ENCODE data around the gene OR13H1. TPM values are rescaled to one million over a fixed set of nuclear protein-coding genes. Genes with fewer than 3 reads are reported as not detected.

Gene OR13H1
- total and polyA plus RNA-seq, 12 donors: not detected

DNA sequence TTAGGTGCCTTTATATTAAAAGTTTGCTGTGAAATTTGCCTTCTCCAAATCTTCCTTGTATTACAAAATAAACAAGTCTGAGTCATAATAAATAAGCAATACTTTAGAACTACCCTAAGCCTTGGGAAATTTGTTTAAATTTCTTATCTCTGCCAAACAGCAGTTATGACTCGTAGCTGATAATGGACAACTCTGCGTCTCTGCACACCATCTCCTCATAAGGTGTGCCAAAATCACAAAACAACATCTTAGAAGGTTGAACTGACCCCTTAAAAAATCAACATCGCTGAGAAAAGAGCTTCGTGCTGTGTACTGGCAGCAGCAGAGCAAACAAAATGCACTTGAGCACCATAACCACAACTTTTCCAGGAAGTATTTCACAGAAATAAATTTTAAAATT, 22.0 kb downstream of the OR13H1 start:
- H3K36me3 ChIP-seq: no peaks in the 10 kb centered on the region
- H3K9me3 ChIP-seq: no peaks in the 10 kb centered on the region
- H3K4me3 ChIP-seq: no peak overlapping the region
- intact Hi-C loops (cut with DNase I): no loop called here
- WGBS, 2 donors: 52 to 57% methylated on average over 4 of the region's 4 CpGs
- TF ChIP-seq, protein P1, sequence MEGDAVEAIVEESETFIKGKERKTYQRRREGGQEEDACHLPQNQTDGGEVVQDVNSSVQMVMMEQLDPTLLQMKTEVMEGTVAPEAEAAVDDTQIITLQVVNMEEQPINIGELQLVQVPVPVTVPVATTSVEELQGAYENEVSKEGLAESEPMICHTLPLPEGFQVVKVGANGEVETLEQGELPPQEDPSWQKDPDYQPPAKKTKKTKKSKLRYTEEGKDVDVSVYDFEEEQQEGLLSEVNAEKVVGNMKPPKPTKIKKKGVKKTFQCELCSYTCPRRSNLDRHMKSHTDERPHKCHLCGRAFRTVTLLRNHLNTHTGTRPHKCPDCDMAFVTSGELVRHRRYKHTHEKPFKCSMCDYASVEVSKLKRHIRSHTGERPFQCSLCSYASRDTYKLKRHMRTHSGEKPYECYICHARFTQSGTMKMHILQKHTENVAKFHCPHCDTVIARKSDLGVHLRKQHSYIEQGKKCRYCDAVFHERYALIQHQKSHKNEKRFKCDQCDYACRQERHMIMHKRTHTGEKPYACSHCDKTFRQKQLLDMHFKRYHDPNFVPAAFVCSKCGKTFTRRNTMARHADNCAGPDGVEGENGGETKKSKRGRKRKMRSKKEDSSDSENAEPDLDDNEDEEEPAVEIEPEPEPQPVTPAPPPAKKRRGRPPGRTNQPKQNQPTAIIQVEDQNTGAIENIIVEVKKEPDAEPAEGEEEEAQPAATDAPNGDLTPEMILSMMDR (IDR thresholded peaks at IDR 0.05): no peak
- DNase-seq (no peak), ATAC-seq (no peak)
- H3K4me1 ChIP-seq: no peaks in the 10 kb centered on the region
- H3K27me3 ChIP-seq: peaks cover 0 to 23% (median 0%) of the 10 kb centered on the region in 7 donors
- no peak overlapping the region for H3K27ac ChIP-seq

DNA sequence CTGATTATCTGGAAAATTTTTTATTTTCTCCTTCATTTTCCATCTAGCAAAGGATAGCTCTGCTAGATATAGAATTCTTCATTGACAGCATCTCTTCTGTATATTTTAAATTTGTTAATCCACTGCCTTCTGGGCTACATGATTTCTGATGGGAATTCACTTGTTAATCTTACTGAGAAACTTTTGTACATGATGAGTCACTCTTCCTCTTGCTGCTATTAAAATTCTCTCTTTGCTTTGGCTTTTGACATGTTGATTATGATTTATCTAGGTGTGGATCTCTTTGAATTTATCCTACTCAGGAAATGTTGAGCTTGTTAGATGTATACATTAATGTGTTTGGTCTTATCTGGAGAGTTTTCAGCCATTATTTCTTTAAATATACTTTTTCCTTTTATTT, 27.5 kb downstream of the OR13H1 start:
- TF ChIP-seq, protein P1 (IDR thresholded peaks at IDR 0.05): no peak
- H3K27ac ChIP-seq: no peak overlapping the region
- H3K4me1 ChIP-seq: no peaks in the 10 kb centered on the region
- no peak overlapping the region for H3K4me3 ChIP-seq
- intact Hi-C loops (cut with DNase I): no loop called here
- no peaks in the 10 kb centered on the region for H3K9me3 ChIP-seq
- ATAC-seq: no peak
- H3K36me3 ChIP-seq: no peaks in the 10 kb centered on the region
- no peak for DNase-seq
- peaks cover 0 to 62% (median 0%) of the 10 kb centered on the region in 7 donors for H3K27me3 ChIP-seq

DNA sequence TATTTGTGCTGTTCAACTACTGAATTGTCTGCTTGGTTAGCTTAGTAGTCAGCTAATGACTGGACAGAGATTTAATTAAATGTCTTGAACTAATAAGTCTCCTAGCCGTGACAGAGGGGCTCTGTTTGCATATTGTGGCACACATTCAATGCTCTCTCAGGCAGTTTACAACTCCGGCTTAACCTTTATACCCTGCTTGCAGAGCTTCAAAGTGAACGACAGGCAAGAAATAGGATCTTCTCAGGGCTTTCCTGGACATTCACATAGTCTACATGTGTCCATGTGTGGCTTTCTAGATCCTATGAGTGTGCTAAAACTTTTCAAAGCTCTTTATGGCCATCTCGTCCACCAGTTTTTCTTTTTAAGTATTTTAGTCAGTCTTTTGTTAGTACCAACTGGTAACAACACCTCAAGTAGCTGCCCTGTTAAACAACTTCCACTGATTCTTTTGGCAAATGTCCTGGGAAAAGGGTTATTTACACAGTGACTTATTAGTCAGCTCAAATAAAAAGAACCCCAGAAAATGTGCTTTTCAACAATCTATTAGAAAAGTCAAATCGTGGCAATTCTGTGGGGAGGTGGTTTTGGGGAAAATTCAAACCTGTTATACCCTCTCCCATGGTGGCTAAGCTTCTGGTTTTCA, 28.6 kb downstream of the OR13H1 start:
- H3K4me3 ChIP-seq: no peak overlapping the region
- intact Hi-C loops (cut with DNase I): no loop called here
- TF ChIP-seq, protein P1 (IDR thresholded peaks at IDR 0.05): no peak
- H3K27me3 ChIP-seq: peaks cover 0 to 60% (median 0%) of the 10 kb centered on the region in 7 donors
- ATAC-seq (no peak), DNase-seq (no peak)
- H3K9me3 ChIP-seq: no peaks in the 10 kb centered on the region
- no peaks in the 10 kb centered on the region for H3K4me1 ChIP-seq
- no peak overlapping the region for H3K27ac ChIP-seq
- H3K36me3 ChIP-seq: no peaks in the 10 kb centered on the region
- 53 to 71% methylated on average over 5 of the region's 5 CpGs for WGBS, 2 donors

DNA sequence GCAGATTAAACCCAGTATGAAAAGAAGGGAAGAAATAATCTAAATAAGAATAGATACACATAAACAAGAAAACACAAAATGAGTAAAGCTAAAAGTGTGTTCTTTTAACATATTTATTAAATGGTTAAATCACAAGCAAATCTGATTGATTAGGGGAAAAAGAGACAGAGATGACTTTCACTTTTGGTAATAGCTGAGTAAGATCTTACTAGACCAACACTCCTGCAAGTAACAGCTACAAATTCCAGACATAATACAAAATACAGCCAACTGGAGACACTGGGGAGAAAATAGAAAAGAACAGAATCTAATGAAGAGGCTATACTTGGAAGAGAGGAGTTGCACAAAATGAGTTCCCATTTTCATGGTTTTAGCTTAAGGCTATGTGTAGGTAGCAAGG, 33.5 kb downstream of the OR13H1 start:
- TF ChIP-seq, protein P1 (IDR thresholded peaks at IDR 0.05): no peak
- no peak overlapping the region for H3K4me3 ChIP-seq
- H3K27ac ChIP-seq: no peak overlapping the region
- DNase-seq: no peak
- intact Hi-C loops (cut with DNase I): no loop called here
- ATAC-seq: no peak
- H3K4me1 ChIP-seq: no peaks in the 10 kb centered on the region
- no peaks in the 10 kb centered on the region for H3K9me3 ChIP-seq
- H3K36me3 ChIP-seq: no peaks in the 10 kb centered on the region
- peaks cover 0 to 42% (median 0%) of the 10 kb centered on the region in 7 donors for H3K27me3 ChIP-seq
